ENCODE results near the gene PHLDA3.
"Not testable (repeated sequence)": the region's sequence is repeated elsewhere in the genome, so short reads cannot be mapped to it uniquely, and the experiment has no call there.

Gene PHLDA3

DNA sequence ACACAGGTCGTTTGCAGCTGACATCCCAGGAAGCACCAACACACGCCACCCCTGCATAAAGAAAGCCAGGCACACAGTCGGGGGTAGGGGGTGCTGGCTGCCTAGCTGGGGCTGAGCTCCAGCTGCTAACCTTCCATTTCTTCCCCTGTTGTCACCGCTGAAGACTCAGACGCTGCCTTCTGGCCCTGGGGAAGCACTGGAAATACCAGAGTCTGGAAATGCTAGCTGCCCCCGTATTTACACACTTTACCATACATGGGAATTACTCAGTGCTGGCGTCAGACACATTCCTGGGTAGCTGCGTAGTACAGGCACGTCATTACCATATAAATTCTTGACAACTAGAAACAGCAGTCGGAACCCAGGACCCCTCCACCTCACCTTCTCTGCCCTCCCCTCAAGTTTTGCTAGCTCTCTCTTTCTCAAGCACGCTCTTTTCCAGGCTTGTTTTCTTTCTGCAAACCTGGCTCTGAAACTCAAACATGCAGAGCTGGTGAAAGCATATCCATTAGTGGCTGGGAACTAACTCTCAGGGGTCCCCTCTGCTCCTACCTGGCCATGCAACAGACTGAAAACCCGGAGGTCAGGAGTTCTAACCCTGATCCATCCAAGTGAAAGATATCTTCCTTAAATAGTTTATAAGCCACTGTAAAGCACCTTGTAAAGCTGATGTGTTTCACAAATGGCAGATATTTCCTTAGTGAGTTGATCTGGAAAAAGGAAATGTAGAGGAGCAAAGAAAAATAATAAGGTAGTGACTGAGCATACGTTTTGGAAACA lies 34.6 kb upstream of the PHLDA3 start:
- no peak for DNase-seq (ENCODE audit: low spot score)

- DNase-seq (ENCODE audit: low spot score), result no peak
These were observed 33.5 kb upstream of the PHLDA3 start for GRCh38 chr1:201502511-201502857.

DNA sequence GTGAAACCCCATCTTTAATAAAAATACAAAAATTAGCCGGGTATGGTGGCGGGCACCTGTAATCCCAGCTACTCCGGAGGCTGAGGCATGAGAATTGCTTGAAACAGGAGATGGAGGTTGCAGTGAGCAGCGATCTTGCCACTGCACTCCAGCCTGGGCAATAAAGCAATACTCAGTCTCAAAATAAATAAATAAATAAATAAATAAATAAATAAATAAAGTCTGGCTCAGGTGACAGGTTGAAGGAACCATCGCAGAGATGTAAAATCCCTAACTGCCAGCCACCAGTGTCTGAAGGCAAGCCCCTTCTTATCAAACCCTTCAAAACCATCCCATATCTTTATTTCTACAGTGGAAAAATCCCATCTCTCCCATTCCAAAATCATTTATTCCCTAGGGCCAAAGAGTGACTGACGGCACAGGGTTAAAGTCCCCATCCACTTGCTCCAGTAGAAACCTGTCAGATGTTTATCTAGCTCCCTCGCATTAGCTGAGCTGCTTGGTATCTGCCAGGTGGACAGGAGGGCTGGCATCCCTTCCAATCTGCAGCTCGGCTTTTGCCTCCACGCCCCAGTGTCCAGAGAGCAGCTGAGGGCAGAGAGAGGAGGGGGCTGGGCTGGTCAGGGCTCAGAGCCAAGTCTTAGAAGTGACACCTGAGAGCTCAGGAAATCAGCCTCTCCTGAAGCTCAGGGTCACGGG lies 33.0 kb upstream of the PHLDA3 start:
- no peak for DNase-seq (ENCODE audit: low spot score)

DNA sequence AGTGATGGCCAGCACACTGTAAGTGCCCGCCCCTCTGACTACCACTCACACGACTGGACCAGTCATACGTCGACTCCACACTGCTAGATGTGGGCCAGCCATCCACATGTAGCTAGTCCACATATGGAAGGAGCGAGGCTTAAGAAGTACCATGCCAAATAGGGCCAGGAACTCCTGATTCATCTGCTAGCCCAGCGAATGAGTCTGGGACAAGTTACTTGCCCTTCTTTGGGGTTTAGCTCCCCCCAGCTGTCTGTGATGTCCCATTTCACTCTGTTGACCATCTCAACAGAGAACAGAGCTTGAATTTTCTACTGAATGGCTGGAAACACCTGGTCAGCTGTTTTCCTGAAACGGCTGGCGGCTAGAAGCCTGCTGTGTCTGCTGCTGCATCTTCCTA lies 32.2 kb upstream of the PHLDA3 start:
- DNase-seq (ENCODE audit: low spot score), result no peak

GRCh38 chr1:201500670-201501120 lies 31.7 kb upstream of the PHLDA3 start:
- no peak for DNase-seq (ENCODE audit: low spot score)

DNA sequence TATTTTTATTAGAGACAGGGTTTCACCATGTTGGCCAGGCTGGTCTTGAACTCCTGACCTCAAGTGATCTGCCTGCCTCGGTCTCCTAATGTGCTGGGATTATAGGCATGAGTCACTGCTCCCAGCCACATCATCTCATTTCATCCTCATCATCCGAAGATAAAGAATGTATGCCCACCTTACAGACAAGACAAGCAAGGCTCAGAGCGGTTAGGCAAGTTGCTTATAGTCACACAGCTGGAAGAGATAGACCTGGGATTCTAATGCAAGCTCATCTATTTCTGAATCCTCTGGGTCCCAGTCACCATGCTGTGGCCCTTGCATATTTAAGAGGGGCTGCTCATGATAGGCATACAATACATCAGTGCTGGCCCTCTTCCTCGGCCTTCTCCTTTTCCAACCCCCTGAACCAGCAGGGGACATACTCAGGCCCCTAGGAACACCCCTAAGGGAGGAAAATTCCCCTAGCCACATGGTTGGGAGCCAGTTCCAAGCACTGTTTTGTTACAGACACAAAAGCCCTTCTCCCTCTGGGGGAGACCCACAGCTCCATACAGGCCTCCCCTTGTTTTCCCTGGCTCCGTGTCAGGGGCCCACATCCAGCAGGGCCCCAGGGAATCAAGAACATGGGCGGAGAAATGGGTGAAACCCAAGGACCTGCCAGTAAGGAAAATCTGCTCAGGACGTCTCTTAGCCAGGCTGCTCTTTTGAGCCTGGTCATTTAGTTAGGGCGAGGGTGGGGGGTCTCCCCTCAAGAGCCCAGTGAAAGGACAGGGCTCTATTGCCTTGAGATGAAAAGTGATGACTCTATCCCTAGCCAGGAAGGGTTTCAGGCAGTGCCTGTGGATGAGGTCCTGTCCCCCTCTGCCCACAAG lies 31.0 kb upstream of the PHLDA3 start:
- no peak for DNase-seq (ENCODE audit: low spot score)

- no peak for DNase-seq (ENCODE audit: low spot score)
These were observed 30.2 kb upstream of the PHLDA3 start for GRCh38 chr1:201499191-201499590.

DNA sequence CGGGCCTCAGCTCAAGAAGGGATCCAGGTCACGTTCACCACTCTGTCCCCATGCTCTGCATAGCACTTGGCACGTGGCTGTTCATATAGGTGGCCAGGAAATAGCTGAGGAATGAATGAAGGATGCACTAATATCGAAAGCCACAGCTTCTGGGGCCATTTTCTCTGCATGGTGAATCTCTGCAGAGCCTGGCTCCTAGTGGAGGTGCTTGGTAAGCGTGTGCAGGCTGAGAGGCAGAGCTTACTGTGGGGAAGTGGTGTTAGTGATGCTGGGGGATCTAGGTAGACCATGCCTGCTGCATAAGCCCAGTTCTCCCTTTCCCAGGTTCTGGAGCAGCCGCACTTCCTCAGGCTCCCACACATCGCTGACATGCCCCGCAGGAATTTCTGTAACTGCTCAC lies 29.6 kb upstream of the PHLDA3 start:
- DNase-seq (ENCODE audit: low spot score), result no peak

- DNase-seq (ENCODE audit: low spot score), result no peak
These were observed 29.0 kb upstream of the PHLDA3 start for GRCh38 chr1:201497935-201498509.

- DNase-seq (ENCODE audit: low spot score), result no peak
These were observed 27.3 kb upstream of the PHLDA3 start for GRCh38 chr1:201496296-201496690.

DNA sequence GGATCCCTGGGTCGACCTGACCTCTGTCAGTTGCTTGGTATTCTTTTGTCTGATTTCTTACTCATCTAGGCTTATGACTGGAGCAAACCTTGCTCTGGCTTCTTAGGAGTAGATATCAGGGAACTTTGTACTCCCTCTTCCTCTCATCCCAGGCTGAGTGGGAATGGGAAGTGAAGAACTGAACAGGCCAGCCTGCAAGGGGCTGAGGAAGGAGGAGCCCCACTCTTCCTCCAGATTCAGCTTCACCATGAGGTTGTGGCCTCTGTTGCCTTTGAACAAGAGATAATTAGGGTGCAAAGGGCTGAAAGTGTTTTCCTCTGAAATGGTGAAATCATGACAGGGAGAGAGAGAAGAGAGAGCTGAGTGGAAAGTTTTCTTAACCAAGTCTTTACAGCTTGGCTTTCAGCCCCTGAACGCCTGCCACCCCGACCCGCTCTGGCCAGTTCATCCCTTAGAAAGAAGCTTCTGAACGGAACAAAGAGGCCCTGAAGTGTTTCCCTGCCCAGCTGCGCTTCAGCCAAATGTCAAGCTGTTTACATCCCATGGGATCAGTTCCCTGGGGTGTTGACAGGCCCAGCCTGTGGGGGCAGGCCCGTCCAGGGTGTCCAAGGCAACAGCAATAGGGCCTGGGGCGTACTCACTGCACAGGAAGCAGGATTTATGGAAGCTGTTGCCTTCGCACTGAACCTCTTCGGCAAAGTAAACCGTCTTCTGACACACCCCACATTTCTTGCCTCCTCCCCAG lies 26.7 kb upstream of the PHLDA3 start:
- DNase-seq (ENCODE audit: low spot score), result no peak

GRCh38 chr1:201493757-201494617 lies 25.0 kb upstream of the PHLDA3 start:
- DNase-seq (ENCODE audit: low spot score), result no peak

DNA sequence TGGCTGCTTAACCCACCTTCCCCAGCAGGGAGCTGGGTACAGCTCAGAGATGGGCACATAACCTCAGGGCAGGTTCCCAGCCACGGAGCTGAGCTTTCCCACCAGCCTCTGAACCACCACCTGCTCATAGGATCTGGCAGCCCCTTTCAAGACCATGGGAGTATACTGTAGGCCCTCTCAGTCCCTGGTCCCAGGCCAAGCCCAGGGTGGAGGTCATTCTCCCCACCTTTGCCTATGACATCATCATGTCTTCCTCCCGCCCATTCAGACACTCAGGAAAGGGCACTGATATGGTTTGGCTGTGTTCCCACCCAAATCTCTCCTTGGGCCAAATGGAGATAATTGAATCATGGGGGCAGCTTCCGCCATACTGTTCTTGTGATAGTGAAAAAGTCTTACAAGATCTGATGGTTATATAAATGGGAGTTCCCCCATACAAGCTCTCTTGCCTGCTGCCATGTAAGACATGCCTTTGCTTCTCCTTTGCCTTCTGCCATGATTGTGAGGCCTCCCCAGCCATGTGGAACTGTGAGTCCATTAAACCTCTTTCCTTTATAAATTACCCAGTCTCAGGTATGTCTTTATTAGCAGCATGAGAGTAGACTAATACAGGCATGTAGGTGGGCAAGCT lies 24.2 kb upstream of the PHLDA3 start:
- not testable (repeated sequence) for DNase-seq (ENCODE audit: low spot score)

DNA sequence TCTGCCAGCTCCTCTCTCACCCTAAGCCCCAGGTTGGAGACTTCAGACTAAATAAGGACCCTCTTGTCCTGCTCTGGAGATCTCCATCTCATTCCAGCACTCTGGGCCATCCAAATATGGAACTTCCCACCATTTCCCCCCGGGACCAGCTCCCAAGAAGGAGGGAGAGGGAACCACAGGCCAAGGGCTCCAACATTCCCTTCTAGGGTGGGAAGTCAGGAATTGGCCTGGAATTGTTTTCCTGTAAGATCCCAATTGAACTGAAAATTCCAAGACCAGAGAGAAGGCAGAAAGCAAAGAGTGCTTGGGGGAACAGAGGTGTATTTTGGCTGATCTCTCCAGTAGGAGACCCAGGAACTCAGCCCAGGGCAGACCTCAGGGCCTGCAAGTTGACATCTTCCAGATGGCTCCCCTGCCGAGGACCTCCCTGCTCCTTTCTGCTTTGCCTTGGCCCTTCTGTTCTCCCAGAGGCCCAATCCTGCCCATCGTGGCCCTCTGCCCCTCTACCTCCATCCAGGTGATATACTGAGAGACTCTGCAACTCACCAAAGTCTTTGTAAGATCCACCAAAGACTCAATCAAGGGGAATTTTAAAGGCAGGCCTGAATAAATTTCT lies 23.0 kb upstream of the PHLDA3 start:
- DNase-seq (ENCODE audit: low spot score), result no peak

- no peak for DNase-seq (ENCODE audit: low spot score)
These were observed 21.7 kb upstream of the PHLDA3 start for GRCh38 chr1:201490708-201491131.

GRCh38 chr1:201489643-201490261 lies 20.8 kb upstream of the PHLDA3 start:
- no peak for DNase-seq (ENCODE audit: low spot score)

DNA sequence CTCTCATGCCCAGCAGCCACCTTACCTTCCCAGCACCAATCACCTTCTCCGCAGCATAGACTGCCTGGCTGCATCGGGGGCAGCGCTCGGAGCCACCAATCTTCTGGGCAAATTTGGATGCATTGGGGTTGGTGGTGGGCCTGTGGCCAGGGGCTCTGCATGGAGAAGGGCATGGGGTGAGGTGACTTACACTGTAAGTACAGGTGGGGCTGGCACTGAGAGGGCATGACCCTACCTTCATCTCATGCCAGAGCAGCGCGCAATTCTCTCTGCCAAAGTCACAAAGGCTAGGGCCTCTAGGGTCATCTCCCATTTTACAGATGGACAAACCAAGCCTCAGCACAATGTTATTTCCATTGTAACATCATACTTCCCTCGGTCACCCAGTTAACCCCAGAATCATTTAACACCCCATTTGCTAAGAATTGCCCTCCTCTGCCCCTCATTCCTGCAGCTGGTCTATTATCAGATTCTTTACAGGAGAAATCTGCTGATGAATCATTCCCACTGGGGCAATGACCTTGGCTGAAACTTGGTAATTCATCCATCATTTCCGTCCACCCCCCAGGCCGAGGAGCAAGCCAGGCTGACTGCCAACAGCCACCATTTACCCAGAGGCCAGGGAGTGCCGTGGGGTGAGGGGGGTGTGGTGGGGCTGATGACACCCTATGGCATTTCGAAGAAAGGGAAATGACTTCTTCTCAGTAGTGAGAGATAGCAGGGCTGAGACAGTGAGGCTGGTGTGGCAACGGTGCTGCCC lies 20.0 kb upstream of the PHLDA3 start:
- peak; percentile 55 for DNase-seq (ENCODE audit: low spot score)

- no peak for DNase-seq (ENCODE audit: low spot score)
These were observed 18.8 kb upstream of the PHLDA3 start for GRCh38 chr1:201487742-201488141.
